NCI-H1694 treated with DMSO at 0.1 percent for 48 hours (cell line): ENCODE data around the gene S1PR1.

Experiments
- DNase-seq: peaks from one replicate; lab custom pipeline; 2025; lab: John Stamatoyannopoulos, UW

Gene S1PR1

DNA sequence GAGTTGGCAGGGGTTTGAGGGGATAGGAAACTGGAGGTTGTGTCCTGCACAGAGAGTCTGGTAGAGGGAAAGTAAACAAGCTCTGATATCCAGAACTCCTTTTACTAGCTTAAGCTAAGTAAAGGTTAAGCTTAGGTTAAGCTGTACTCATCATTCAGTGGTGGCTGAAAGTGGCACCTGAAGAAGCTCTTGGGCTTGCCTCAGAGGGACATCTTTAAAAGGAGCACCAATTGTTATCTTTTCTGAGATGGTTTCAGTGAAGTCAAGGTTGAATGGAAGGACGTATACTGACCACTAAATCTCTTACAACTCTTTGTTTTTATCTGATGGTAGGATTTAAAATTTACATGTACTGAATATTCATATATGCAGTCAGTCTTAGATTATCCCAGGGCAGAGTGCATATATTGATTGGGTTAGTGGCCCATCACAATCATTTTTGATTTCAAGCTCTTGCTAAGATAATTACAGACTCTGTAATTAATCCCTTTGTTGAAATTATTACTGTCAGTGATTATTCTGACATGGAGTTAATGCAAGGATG, 43.3 kb downstream of the S1PR1 start:
- no peak for DNase-seq

DNA sequence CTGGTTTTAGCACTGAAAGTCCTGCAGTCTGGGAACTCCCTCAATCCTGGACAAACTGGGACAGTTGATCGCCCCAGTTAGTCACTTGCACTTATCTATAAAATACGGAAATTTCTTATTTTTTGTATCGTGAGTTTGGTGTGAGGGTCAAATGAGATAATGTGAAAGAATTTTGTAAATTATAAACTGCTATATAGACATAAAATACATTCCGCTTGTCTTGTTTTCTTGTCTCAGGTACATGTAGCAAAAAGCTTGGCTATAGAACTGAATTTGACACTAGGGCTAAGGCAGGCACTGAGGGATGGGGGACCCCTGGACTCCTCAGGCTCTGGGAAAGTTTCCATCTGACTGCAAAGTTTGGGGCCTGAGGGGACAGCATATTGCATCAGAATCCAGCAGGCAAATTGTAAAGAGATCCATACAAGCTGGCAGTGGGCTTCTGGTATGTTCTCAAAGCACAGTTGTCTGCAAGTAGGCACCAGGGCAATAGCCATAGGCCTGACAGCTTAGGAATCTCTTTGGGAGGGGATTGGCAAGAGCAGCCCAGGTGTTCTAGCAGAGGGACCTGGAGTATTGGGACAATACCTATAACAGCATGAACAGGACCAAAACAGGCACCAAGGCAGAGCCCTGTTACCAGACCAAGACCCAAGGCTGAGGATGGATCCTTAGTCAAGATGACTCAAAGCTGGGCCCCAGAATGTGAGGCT, 44.3 kb downstream of the S1PR1 start:
- DNase-seq: no peak

- no peak for DNase-seq
Observed at GRCh38 chr1:101281751-101282150, 44.9 kb downstream of the S1PR1 start.

GRCh38 chr1:101282314-101283038, 45.7 kb downstream of the S1PR1 start:
- no peak for DNase-seq

- no peak for DNase-seq
Observed at GRCh38 chr1:101283443-101283842, 46.6 kb downstream of the S1PR1 start.

- no peak for DNase-seq
Observed at GRCh38 chr1:101284021-101284420, 47.2 kb downstream of the S1PR1 start.

DNA sequence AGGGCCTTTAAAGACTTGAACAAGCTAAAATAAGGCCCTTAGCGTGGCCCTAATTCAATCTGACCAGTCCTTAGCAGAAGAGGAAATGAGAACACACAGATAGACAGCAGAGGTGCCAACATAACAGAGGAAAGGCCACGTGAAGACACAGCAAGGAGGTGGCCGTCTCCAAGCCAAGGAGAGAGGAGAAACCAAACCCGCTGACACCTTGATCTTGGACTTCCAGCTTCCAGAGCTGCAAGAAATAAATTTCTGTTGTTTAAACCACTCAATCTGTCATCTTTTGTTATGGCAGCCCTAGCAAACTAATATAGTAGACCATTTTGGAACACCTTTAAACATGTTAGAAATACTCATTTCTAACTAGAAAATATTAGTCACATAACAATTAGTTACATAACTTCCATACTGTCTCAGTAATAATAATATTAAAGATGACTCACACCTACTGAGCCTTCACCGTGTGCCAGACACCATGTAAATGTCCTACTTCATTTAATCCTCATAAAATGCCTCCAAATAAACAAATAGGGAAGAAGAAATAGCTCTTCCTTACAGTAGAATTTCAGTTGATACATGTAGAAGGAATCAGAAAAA, 47.9 kb downstream of the S1PR1 start:
- no peak for DNase-seq

DNA sequence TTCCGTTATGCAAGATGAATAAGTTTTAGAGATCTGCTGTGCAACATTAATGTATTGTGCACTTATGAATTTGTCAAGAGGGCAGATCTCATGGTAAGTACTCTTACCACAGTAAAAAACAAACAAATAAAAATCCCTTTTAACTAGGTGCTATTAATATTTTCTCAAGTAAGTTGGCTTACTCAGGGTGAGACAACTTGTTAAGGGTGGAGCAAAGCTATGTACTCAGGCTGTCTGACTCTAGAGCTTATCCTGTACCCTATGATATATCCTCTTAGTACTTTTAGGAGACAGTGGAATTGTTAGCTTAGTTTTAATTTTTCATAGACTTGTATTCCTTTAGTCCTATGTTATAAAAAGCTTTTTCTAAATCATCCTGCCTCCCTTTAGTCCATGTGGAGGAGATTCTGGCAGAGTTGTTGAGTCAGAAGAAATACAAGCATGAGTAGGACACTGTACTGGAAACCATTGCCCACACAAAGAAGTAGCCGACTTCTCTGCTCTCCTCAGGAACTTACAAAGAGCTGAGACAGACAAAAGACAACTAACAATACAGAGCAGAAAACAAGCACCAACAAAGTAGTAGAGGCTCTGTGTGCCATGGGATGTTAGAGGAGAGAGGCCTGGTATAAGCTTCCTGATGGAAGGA, 49.2 kb downstream of the S1PR1 start:
- no peak for DNase-seq

GRCh38 chr1:101288491-101288944, 51.7 kb downstream of the S1PR1 start:
- peak; percentile 58 for DNase-seq

DNA sequence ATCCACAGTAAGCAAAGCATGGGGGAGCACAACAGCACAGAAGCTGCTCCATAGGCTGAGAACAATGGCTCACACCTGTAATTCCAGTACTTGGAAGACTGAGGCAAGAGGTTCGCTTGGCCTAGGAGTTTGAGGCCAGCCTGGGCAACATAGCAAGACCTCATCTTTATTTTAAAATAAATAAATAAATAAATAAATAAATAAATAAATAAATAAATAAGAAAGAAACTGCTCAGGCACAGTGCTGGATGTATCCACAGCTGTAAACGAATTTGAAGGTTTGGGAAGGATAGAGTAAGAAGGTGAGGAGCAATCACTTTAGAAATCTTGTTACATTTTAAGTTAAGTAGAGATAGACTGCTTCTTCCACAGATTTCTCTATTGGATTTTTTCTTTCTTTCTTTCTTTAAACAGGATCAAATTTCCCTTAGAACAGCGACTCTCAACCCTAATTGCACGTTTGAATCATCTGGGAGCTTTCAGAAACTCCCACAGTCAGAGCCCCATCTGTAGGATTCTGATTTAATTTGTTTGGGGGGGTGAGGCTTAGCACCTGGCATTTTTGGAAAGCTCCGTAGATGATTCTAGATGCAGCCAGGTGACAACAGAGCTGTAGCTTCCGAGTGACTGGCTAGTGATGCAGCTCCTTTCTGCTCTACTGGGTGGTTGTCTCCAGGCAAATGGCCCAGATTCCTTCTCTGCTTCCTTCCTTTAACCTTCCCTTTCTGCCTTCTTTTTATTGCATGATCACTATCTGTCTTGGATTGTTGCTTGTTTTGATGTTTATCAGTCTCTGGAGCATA, 53.5 kb downstream of the S1PR1 start:
- DNase-seq: no peak
